ENCODE results near the gene EXPH5. TPM values are rescaled to one million over a fixed set of nuclear protein-coding genes. Genes with fewer than 3 reads are reported as not detected.

The EXPH5 gene
- total and polyA plus RNA-seq, 2 of the 8 experiments (the other 6 are each of a cell fraction or from before 2014, with no cell fraction given) = 1.1 to 11.5 TPM

DNA sequence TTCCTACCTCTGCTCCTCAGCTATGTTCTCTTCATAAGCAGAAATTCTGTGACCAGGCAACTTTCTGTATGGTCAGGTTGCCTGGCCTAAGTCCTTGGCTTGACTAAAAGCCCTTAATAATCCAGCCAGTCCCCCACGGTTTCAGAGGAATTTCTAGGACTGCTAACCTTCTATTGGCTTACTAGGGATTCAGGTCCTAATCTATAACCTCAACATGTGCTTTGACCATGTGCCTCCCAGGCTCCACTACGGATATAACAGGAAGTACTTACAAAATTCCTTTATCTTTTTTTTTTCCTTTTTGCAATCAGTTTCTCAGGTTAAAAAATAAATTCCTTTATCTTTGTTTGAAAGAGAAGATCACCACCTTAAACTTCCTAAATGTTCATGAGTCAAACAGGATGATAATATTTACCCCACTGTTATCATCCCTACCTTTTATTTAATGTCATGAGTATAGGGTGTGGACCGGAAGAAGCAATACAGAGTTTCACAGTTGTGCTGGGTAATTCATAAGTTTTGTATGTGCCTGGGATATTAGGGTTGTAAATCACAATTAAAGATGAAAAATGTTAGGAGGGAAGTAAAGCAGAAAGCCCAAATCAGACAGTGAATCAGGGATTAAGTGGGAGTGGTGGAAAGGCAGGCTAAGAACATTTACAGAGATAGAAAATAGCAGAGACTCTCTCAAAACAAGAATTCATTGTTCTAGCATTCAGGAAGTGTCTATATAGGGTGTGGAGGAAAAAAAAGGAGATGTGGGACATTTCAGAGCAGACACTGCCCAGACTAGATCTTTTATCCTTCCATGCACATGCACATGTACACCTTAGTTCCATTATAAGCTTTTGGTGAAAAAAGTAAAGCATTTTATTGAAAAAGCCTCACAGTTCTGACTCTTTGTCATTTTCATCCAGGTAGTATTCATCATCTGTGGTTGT lies 84.6 kb downstream of the EXPH5 start:
- no peaks in the 10 kb centered on the region for H3K79me2 ChIP-seq (ENCODE audit: control insufficient read depth in 1 of 2, insufficient read depth in 2 of 2, low read length in 2 of 2)
- no peak overlapping the region for H2AK5ac ChIP-seq (ENCODE audit: low read depth, low read length)
- H3K27ac ChIP-seq (ENCODE audit: low read depth, low read length) = no peak overlapping the region
- H2BK12ac ChIP-seq (ENCODE audit: low read depth, low read length) = no peak overlapping the region
- no peak overlapping the region for H3K9ac ChIP-seq (replicated peaks in 1 of 4; ENCODE audit: extremely low read depth in 1 of 4, low read depth in 3 of 4, low read length in 3 of 4)
- no peak overlapping the region for H2BK5ac ChIP-seq (ENCODE audit: low read depth, low read length)
- no peak overlapping the region for H3K14ac ChIP-seq (ENCODE audit: insufficient read length)
- H3K4ac ChIP-seq (replicated peaks; ENCODE audit: insufficient read length, low read depth, low read length) = no peak overlapping the region
- H3K4me3 ChIP-seq (ENCODE audit: extremely low read depth in 1 of 4, insufficient read depth in 2 of 4, low read depth in 3 of 4, low read length in 4 of 4) = no peak overlapping the region
- no peaks in the 10 kb centered on the region for H3K27me3 ChIP-seq (replicated peaks in 1 of 4; ENCODE audit: control insufficient read depth in 3 of 4, extremely low read depth in 1 of 4, insufficient read depth in 3 of 4, low read length in 3 of 4)
- TF ChIP-seq TCF12 (IDR thresholded peaks at IDR 0.05; ENCODE audit: low read depth, low read length) = no peak
- no peak for TF ChIP-seq TAF1 (IDR thresholded peaks at IDR 0.05; ENCODE audit: low read depth, low read length)
- no peak for TF ChIP-seq BRCA1 (IDR thresholded peaks at IDR 0.05; ENCODE audit: low read depth, low read length)
- no peak for TF ChIP-seq JUND (IDR thresholded peaks at IDR 0.05; ENCODE audit: low read length)
- no peak for TF ChIP-seq EGR1 (IDR thresholded peaks at IDR 0.05; ENCODE audit: borderline replicate concordance, low read depth, low read length)
- TF ChIP-seq PHF8 (conservative IDR thresholded peaks at IDR 0.05; ENCODE audit: low read depth, low read length) = no peak
- no peak for TF ChIP-seq EP300 (IDR thresholded peaks at IDR 0.05; ENCODE audit: borderline replicate concordance in 1 of 2, low read depth in 2 of 2, low read length in 2 of 2)
- no peak for TF ChIP-seq ZNF274 (IDR thresholded peaks at IDR 0.05; ENCODE audit: borderline replicate concordance, extremely low read depth, low read length)
- no peak for TF ChIP-seq SIRT6 (IDR thresholded peaks at IDR 0.05; ENCODE audit: low read length)
- no peak for TF ChIP-seq SIN3A (conservative IDR thresholded peaks at IDR 0.05 in 1 of 2, IDR thresholded peaks at IDR 0.05 in 1 of 2; ENCODE audit: low read depth in 1 of 2, low read length in 2 of 2)
- H3K56ac ChIP-seq (replicated peaks; ENCODE audit: insufficient read length, low read depth, low read length) = no peak overlapping the region
- no peak overlapping the region for H2BK120ac ChIP-seq (replicated peaks; ENCODE audit: low read depth, low read length)
- no peak overlapping the region for H3K18ac ChIP-seq (ENCODE audit: extremely low read depth, low read length)
- H3K79me1 ChIP-seq (ENCODE audit: low read depth, low read length) = no peaks in the 10 kb centered on the region
- no peak overlapping the region for H2AFZ ChIP-seq (ENCODE audit: low read length)
- H3K9me3 ChIP-seq (ENCODE audit: insufficient read depth in 2 of 2, low read depth in 1 of 2, low read length in 1 of 2) = peaks cover 20 to 22% of the 10 kb centered on the region in 2 experiments; a peak in 3 of 4 replicates
- H3K23ac ChIP-seq (ENCODE audit: insufficient read length) = no peak overlapping the region
- DNase-seq (ENCODE audit: low read depth in 1 of 2, low spot score in 2 of 2) (no peak), FAIRE-seq (no peak)
- WGBS, 2 experiments (ENCODE audit: extremely low coverage in 1 of 2, insufficient coverage in 1 of 2, insufficient read length in 1 of 2, insufficient replicate concordance in 2 of 2, low coverage in 1 of 2, low lambda C conversion rate in 2 of 2, missing lambda C conversion rate in 1 of 2) = 93% methylated on average over 3 of the region's 3 CpGs; no CpG with 5 or more reads in 1 of the 2 experiments
- no peaks in the 10 kb centered on the region for H4K20me1 ChIP-seq (replicated peaks in 1 of 2; ENCODE audit: control insufficient read depth in 1 of 2, insufficient read depth in 2 of 2, low read length in 2 of 2)
- H3K36me3 ChIP-seq (ENCODE audit: control insufficient read depth in 2 of 4, insufficient read depth in 4 of 4, low read length in 3 of 4) = peaks cover 4 to 32% (median 12%) of the 10 kb centered on the region in 4 experiments; a peak in 6 of 8 replicates
- no peak overlapping the region for H2BK20ac ChIP-seq (ENCODE audit: low read length)
- no peak overlapping the region for H4K5ac ChIP-seq (ENCODE audit: insufficient read length, low read depth, low read length)
- H2BK15ac ChIP-seq (ENCODE audit: low read length) = no peak overlapping the region
- no peak overlapping the region for H3K4me2 ChIP-seq (ENCODE audit: insufficient read depth in 1 of 2, low read depth in 2 of 2, low read length in 2 of 2)
- H3K4me1 ChIP-seq (replicated peaks in 1 of 4; ENCODE audit: control insufficient read depth in 3 of 4, insufficient read depth in 4 of 4, low read length in 3 of 4) = no peaks in the 10 kb centered on the region
- ChIA-PET POLR2A (ENCODE audit: partially characterized antibody) (no interaction called here), CTCF (ENCODE audit: partially characterized antibody) (interaction anchor here (1.1 kb wide), 1 partner anchor 9 kb away, joined by 3 read pairs; no protein-coding TSS in a partner anchor)
- no peaks in the 10 kb centered on the region for H3K23me2 ChIP-seq (ENCODE audit: low read depth, low read length)
- no peak overlapping the region for H4K91ac ChIP-seq (replicated peaks; ENCODE audit: insufficient read length, low read length)
- H4K8ac ChIP-seq (ENCODE audit: extremely low read depth, insufficient read depth, low read length) = no peak overlapping the region
